HepG2 (cell line): ENCODE data around the gene MOCS1. TPM values are rescaled to one million over a fixed set of nuclear protein-coding genes. Genes with fewer than 3 reads are reported as not detected.

Source experiments
- ATAC-seq: fragments of 200-7000 bp; cut with Tn5 transposase; 3 replicates; pipeline ENCODE4 v1.9.1; 2020; ENCODE audit warnings: mild to moderate bottlenecking, moderate library complexity
- Bru-seq: library from RNA; stranded (reverse); fragments of 400-500 nt; gene quantifications from one replicate; lab custom pipeline; 2021; lab: Mats Ljungman, UMichigan
- BruChase-seq, 2 experiments: library from RNA; stranded (reverse); fragments of 400-500 nt; gene quantifications; one replicate each; lab custom pipeline; 2021; lab: Mats Ljungman, UMichigan
- BruUV-seq: library from RNA; stranded (reverse); fragments of 400-500 nt; replicated peaks from 2 replicates; lab custom pipeline; 2021; lab: Mats Ljungman, UMichigan
- CTCF ChIA-PET: fragments of 300-600 bp; formaldehyde crosslinking; extraction: SDS; loops from one replicate; lab custom pipeline; 2021; ENCODE audit warnings: low total read pairs, inconsistent platforms, low intra/inter-chr PET ratio; lab: Yijun Ruan, JAX
- POLR2A ChIA-PET: fragments of 350-600 bp; sonication (Branson Sonifier 250); formaldehyde crosslinking; loops from one replicate; lab custom pipeline; 2020; ENCODE audit warnings: antibody characterized with exemption, inconsistent platforms; lab: Yijun Ruan, JAX
- DNase-seq: peaks from one replicate; pipeline ENCODE4 v3.0.0-alpha.2; 2015; ENCODE audit warnings: low spot score
- FAIRE-seq: peaks from 3 replicates; lab custom pipeline; 2011; peaks lifted over from hg19 to GRCh38; lab: Jason Lieb, UNC
- H2AFZ ChIP-seq: one replicate; pipeline ENCODE4 v1.6.1; 2011; ENCODE audit warnings: low read length, inconsistent platforms
- H3K27ac ChIP-seq: fragments of 300-600 bp; 3 replicates; pipeline ENCODE4 v1.8.0; 2011; ENCODE audit warnings: mixed run types, mild to moderate bottlenecking, mixed read lengths, low read length, inconsistent platforms; ENCODE audit not compliant: insufficient read depth; ENCODE audit errors: extremely low read length
- H3K27me3 ChIP-seq, 2 experiments: fragments of 200-600 bp in 1 of 2; 2 replicates in 1 of 2; 3 replicates in 1 of 2; pipeline versions ENCODE4 v1.6.0 to v1.8.0; 2011; ENCODE audit warnings: low read length in 2 of 2, mild to moderate bottlenecking in 2 of 2, moderate library complexity in 2 of 2, inconsistent platforms in 1 of 2; ENCODE audit not compliant: insufficient read depth in 2 of 2, control insufficient read depth in 1 of 2
- H3K36me3 ChIP-seq, 2 experiments: fragments of 200-600 bp in 1 of 2; replicated peaks in 1 of 2; 2 replicates in 1 of 2; 3 replicates in 1 of 2; pipeline versions ENCODE4 v1.5.1 to v1.8.0; 2011; ENCODE audit warnings: low read length in 2 of 2, inconsistent platforms in 1 of 2; ENCODE audit not compliant: insufficient read depth in 2 of 2, control insufficient read depth in 1 of 2
- H3K4me1 ChIP-seq: 2 replicates; pipeline ENCODE4 v1.5.1; 2012; ENCODE audit warnings: low read length, inconsistent platforms; ENCODE audit not compliant: insufficient read depth
- H3K4me2 ChIP-seq: 2 replicates; pipeline ENCODE4 v1.6.0; 2011; ENCODE audit warnings: low read depth, low read length, inconsistent platforms
- H3K4me3 ChIP-seq, 3 experiments: fragments of 200-600 bp in 1 of 3; sonication (generic), shearing (Covaris generic) in 1 of 3; replicated peaks in 1 of 3; 2 replicates each; pipeline ENCODE4 v1.5.1; 2011 to 2016; ENCODE audit warnings: low read length in 3 of 3, inconsistent platforms in 2 of 3, low read depth in 2 of 3, mild to moderate bottlenecking in 2 of 3, control low read depth in 1 of 3, mixed read lengths in 1 of 3; ENCODE audit not compliant: insufficient read depth in 1 of 3
- H3K79me2 ChIP-seq: one replicate; pipeline ENCODE4 v1.6.1; 2011; ENCODE audit warnings: low read length, inconsistent platforms; ENCODE audit not compliant: insufficient read depth
- H3K9ac ChIP-seq: 2 replicates; pipeline ENCODE4 v1.6.0; 2011; ENCODE audit warnings: mild to moderate bottlenecking, low read depth, low read length, inconsistent platforms; ENCODE audit not compliant: insufficient read depth
- H3K9me3 ChIP-seq: 2 replicates; pipeline ENCODE4 v1.5.1; 2012; ENCODE audit warnings: mild to moderate bottlenecking, low read length
- H4K20me1 ChIP-seq: 2 replicates; pipeline ENCODE4 v1.6.0; 2011; ENCODE audit warnings: inconsistent platforms, mild to moderate bottlenecking, low read length, moderate library complexity; ENCODE audit not compliant: insufficient read depth
- BRF2 ChIP-seq: sonication (generic); formaldehyde crosslinking; IDR thresholded peaks from 2 replicates; pipeline ENCODE4 v1.8.1; 2022; ENCODE audit warnings: mild to moderate bottlenecking, missing genetic modification reagents
- FIP1L1 ChIP-seq: fragments of 200-400 bp; formaldehyde crosslinking; IDR thresholded peaks from 2 replicates; pipeline ENCODE4 v1.6.1; 2018; ENCODE audit warnings: low read depth, mild to moderate bottlenecking, low read length, moderate library complexity, borderline replicate concordance; ENCODE audit not compliant: insufficient read depth
- MIXL1 ChIP-seq: IDR thresholded peaks from 2 replicates; pipeline ENCODE4 v1.6.1; 2016
- TCF7 ChIP-seq: sonication (generic); IDR thresholded peaks from 2 replicates; pipeline ENCODE4 v1.6.1; 2016; ENCODE audit warnings: antibody characterized with exemption, low read depth
- TEAD2 ChIP-seq: sonication (generic); formaldehyde crosslinking; IDR thresholded peaks from 2 replicates; pipeline ENCODE4 v1.9.0; 2021; ENCODE audit warnings: missing genetic modification reagents
- ZNF446 ChIP-seq: sonication (generic); formaldehyde crosslinking; IDR thresholded peaks from 2 replicates; pipeline ENCODE4 v1.5.0; 2020; ENCODE audit warnings: mild to moderate bottlenecking, missing genetic modification reagents
- ZSCAN20 ChIP-seq: sonication (generic); formaldehyde crosslinking; IDR thresholded peaks from 2 replicates; pipeline ENCODE4 v1.4.0; 2020; ENCODE audit warnings: missing genetic modification reagents, mild to moderate bottlenecking, borderline replicate concordance
- ZSCAN9 ChIP-seq: IDR thresholded peaks from 2 replicates; pipeline ENCODE4 v1.6.1; 2016; ENCODE audit warnings: borderline replicate concordance
- WGBS: methylation state at CpG from one replicate; pipeline ENCODE4 v1.1.6; 2017; ENCODE audit warnings: low lambda C conversion rate; 5-methylcytosine and 5-hydroxymethylcytosine counted together
- in situ Hi-C: cut with HindIII; loops from 2 replicates; pipeline ENCODE4 v1.10.0; 2017; ENCODE audit warnings: low pct_unique_long_range_greater_than_20kb; ENCODE audit not compliant: extremely low pct_ligation_motif_present
- intact Hi-C: fragments of 100-400 bp; cut with micrococcal nuclease; formaldehyde crosslinking; loops from one replicate; pipeline ENCODE4 v1.10.0; 2022; ENCODE audit not compliant: unreplicated experiment
- long read RNA-seq, 2 experiments: library from RNA in 1 of 2; library from polyadenylated mRNA in 1 of 2; stranded (forward) in 1 of 2; unstranded in 1 of 2; transcript quantifications; one replicate each; pipeline ENCODE4 v2.0.0, GENCODE V29; 2019 to 2022
- polyA minus RNA-seq, 3 experiments: library from RNA; depleted of rRNA, polyadenylated mRNA; stranded (reverse); fragments of >200 nt; gene quantifications; 2 replicates each; pipeline ENCODE4 v1.2.3, GENCODE V29; 2011; ENCODE audit warnings: low replicate concordance in 1 of 3
- polyA plus RNA-seq, 8 experiments: library from polyadenylated mRNA; depleted of rRNA in 3 of 8; stranded (reverse) in 7 of 8; unstranded in 1 of 8; fragments of >200 nt; fragmentation: Illumina TruSeq in 4 of 8; extraction: Trizol in 4 of 8; gene quantifications; 2 replicates each; pipeline versions ENCODE4 v1.2.1 to v1.2.3, GENCODE V29; 2011 to 2016; ENCODE audit warnings: low read depth in 4 of 8, missing spikeins in 1 of 8, mixed read lengths in 1 of 8; ENCODE audit not compliant: insufficient read depth in 1 of 8
- total RNA-seq, 5 experiments: library from RNA; depleted of rRNA; stranded (reverse); fragments of >200 nt; fragmentation: Illumina TruSeq; extraction: Trizol; gene quantifications; 2 replicates each; pipeline ENCODE4 v1.2.3, GENCODE V29; 2016; ENCODE audit warnings: low read depth in 1 of 5
- TF ChIP-seq, protein P1 (sequence below): sonication (generic); formaldehyde crosslinking; IDR thresholded peaks from 2 replicates; pipeline ENCODE4 v1.5.0; 2020; ENCODE audit warnings: missing genetic modification reagents
- TF ChIP-seq, protein P2 (sequence below): sonication (generic); formaldehyde crosslinking; IDR thresholded peaks from 2 replicates; pipeline ENCODE4 v1.5.1; 2020; ENCODE audit warnings: mild to moderate bottlenecking, missing genetic modification reagents, borderline replicate concordance

MOCS1 gene
- total RNA-seq (2016; rRNA removed; fragmentation: Illumina TruSeq; extraction: Trizol), result 10.5 and 11.7 TPM in 2 replicates
- 2.9 and 3.3 TPM in 2 replicates for total RNA-seq (2016; cell fraction: cytosol; rRNA removed; fragmentation: Illumina TruSeq; extraction: Trizol; ENCODE audit: low read depth)
- total RNA-seq (2016; cell fraction: insoluble cytoplasmic fraction; rRNA removed; fragmentation: Illumina TruSeq; extraction: Trizol), result 8.7 and 11.7 TPM in 2 replicates
- total RNA-seq (2016; cell fraction: membrane; rRNA removed; fragmentation: Illumina TruSeq; extraction: Trizol), result 7.8 and 10.3 TPM in 2 replicates
- 8.7 and 10.3 TPM in 2 replicates for total RNA-seq (2016; cell fraction: nucleus; rRNA removed; fragmentation: Illumina TruSeq; extraction: Trizol)
- 5.3 and 5.9 TPM in 2 replicates for polyA plus RNA-seq (2011; rRNA removed)
- polyA plus RNA-seq (2011; cell fraction: cytosol; rRNA removed), result 6.1 and 6.2 TPM in 2 replicates
- 5.8 and 6.7 TPM in 2 replicates for polyA plus RNA-seq (2011; cell fraction: nucleus; rRNA removed)
- polyA plus RNA-seq (2012), result 4.5 and 5.8 TPM in 2 replicates
- 3.0 and 4.0 TPM in 2 replicates for polyA plus RNA-seq (2016; cell fraction: cytosol; fragmentation: Illumina TruSeq; extraction: Trizol; ENCODE audit: low read depth)
- 7.4 and 8.9 TPM in 2 replicates for polyA plus RNA-seq (2016; cell fraction: insoluble cytoplasmic fraction; fragmentation: Illumina TruSeq; extraction: Trizol; ENCODE audit: low read depth)
- polyA plus RNA-seq (2016; cell fraction: membrane; fragmentation: Illumina TruSeq; extraction: Trizol; ENCODE audit: low read depth), result 7.4 and 7.7 TPM in 2 replicates
- 7.9 and 9.3 TPM in 2 replicates for polyA plus RNA-seq (2016; cell fraction: nucleus; fragmentation: Illumina TruSeq; extraction: Trizol; ENCODE audit: insufficient read depth, low read depth)
- 19.4 TPM in 1 of 2 replicates, not detected in the other for polyA minus RNA-seq (2011; rRNA and poly(A)+ RNA removed; ENCODE audit: low replicate concordance)
- polyA minus RNA-seq (2011; cell fraction: cytosol; rRNA and poly(A)+ RNA removed), result 6.5 and 6.8 TPM in 2 replicates
- 9.9 and 10.4 TPM in 2 replicates for polyA minus RNA-seq (2011; cell fraction: nucleus; rRNA and poly(A)+ RNA removed)
- percentile 59 among the genes with signal in this experiment for Bru-seq, nascent RNA
- percentile 55 among the genes with signal in this experiment for BruChase-seq, experiment 1, labeled RNA remaining after a 6-hour chase
- percentile 55 among the genes with signal in this experiment for BruChase-seq, experiment 2, labeled RNA remaining after a 2-hour chase
- long read RNA-seq, experiment 1, partial matches to known transcripts, result 0 of 8 reads
- long read RNA-seq, experiment 1, other reads (novel, unspliced or antisense), result 6 of 8 reads
- long read RNA-seq, experiment 2, full-length matches to known transcripts, result 10 of 28 reads
- long read RNA-seq, experiment 2, partial matches to known transcripts, result 8 of 28 reads
- long read RNA-seq, experiment 2, other reads (novel, unspliced or antisense), result 10 of 28 reads

DNA sequence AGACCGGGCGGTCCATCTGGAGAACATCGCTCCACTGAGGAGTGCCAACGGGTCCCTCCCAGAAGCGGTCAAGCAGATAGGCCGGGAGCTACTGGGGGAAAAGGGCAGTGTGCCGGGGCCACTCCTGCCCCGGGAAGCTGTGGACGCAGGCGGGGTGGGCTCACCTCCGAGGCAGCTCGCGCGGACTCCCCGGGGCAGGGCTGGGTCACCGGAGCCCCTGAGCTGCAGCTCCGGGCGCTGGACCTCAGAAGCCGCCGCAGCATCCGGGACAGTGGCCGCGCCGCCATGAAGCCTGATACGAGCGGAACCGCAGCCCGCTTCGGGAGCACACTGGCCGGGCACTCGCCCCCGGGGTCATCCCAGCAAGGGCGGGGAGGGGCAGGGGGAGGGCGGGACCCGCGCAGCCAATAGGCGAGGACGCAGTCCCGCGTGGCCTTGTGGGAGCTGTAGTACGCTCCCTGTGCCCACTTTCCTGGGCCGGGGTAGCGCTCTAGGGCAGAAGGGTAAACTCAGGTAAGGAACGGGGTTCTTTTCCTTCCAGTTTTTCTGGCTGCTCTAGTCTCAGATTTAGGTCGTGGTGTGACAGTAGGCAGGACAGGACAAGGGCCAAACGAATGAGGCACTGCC, at the start of gene MOCS1:
MOCS1 (minus strand) TSS at position 332 of the 627 bp plus-strand sequence; CDS start at position 287, 45 bp downstream.
- intact Hi-C loops (no loop called here), in situ Hi-C loops (no loop called here)
- no peaks in the 10 kb centered on the region for H3K79me2 ChIP-seq
- peak within 1 kb of the TSS; percentile 79 for H3K9ac ChIP-seq
- no TSS peak for BruUV-seq
- H4K20me1 ChIP-seq, result no peaks in the 10 kb centered on the region
- 3% methylated on average over 14 of the region's 46 CpGs for WGBS
- POLR2A ChIA-PET, result interaction anchor here (0.6 to 1.7 kb wide), 6 partner anchors 9 to 820 kb away, joined by 4 to 12 read pairs (median 8); partner anchors contain the start of gene SAYSD1
- H3K9me3 ChIP-seq, result no peaks in the 10 kb centered on the region
- peak within 1 kb of the TSS; percentile 74 for H3K4me2 ChIP-seq
- peak within 1 kb of the TSS; percentile 58 for H2AFZ ChIP-seq
- peak; percentile 98 for ATAC-seq
- no peaks in the 10 kb centered on the region for H3K36me3 ChIP-seq
- DNase-seq, result peak; percentile 70
- CTCF ChIA-PET, result no interaction called here
- 0 out of 5 replicates have a peak, but pooled peaks cover 0 to 3% of the 10 kb centered on the region in 2 experiments for H3K27me3 ChIP-seq
- peaks cover 43% of the 10 kb centered on the region for H3K4me1 ChIP-seq
- peak within 1 kb of the TSS; percentile 80 to 96 (median 91) for H3K4me3 ChIP-seq
- no peak within 1 kb of the TSS for H3K27ac ChIP-seq
- FAIRE-seq, result peak; percentile 34
- TF ChIP-seq MIXL1 (CRISPR knock-in tag) (peak; percentile 33; the same call in 1 of the 2 replicates), FIP1L1 (no peak), BRF2 (CRISPR knock-in tag) (no peak), ZSCAN9 (CRISPR knock-in tag) (peak; percentile 62; the same call in 1 of the 2 replicates), ZSCAN20 (CRISPR knock-in tag) (no peak), TEAD2 (no peak), ZNF446 (CRISPR knock-in tag) (no peak), TCF7 (no peak)
- TF ChIP-seq, protein P1, sequence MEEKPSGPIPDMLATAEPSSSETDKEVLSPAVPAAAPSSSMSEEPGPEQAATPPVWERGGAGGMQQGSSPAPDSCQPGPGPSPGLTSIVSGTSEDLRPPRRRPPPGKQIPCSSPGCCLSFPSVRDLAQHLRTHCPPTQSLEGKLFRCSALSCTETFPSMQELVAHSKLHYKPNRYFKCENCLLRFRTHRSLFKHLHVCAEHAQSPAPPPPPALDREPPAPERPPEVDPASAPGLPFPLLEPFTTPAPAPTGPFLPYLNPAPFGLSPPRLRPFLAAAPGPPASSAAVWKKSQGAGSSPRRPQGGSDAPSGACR (CRISPR knock-in tag), result 0 out of 2 replicates have a peak, but pooled peaks have one; percentile 75
- TF ChIP-seq, protein P2, sequence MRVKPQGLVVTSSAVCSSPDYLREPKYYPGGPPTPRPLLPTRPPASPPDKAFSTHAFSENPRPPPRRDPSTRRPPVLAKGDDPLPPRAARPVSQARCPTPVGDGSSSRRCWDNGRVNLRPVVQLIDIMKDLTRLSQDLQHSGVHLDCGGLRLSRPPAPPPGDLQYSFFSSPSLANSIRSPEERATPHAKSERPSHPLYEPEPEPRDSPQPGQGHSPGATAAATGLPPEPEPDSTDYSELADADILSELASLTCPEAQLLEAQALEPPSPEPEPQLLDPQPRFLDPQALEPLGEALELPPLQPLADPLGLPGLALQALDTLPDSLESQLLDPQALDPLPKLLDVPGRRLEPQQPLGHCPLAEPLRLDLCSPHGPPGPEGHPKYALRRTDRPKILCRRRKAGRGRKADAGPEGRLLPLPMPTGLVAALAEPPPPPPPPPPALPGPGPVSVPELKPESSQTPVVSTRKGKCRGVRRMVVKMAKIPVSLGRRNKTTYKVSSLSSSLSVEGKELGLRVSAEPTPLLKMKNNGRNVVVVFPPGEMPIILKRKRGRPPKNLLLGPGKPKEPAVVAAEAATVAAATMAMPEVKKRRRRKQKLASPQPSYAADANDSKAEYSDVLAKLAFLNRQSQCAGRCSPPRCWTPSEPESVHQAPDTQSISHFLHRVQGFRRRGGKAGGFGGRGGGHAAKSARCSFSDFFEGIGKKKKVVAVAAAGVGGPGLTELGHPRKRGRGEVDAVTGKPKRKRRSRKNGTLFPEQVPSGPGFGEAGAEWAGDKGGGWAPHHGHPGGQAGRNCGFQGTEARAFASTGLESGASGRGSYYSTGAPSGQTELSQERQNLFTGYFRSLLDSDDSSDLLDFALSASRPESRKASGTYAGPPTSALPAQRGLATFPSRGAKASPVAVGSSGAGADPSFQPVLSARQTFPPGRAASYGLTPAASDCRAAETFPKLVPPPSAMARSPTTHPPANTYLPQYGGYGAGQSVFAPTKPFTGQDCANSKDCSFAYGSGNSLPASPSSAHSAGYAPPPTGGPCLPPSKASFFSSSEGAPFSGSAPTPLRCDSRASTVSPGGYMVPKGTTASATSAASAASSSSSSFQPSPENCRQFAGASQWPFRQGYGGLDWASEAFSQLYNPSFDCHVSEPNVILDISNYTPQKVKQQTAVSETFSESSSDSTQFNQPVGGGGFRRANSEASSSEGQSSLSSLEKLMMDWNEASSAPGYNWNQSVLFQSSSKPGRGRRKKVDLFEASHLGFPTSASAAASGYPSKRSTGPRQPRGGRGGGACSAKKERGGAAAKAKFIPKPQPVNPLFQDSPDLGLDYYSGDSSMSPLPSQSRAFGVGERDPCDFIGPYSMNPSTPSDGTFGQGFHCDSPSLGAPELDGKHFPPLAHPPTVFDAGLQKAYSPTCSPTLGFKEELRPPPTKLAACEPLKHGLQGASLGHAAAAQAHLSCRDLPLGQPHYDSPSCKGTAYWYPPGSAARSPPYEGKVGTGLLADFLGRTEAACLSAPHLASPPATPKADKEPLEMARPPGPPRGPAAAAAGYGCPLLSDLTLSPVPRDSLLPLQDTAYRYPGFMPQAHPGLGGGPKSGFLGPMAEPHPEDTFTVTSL, result no peak
